ENCODE data around the gene NSD1.

The NSD1 gene

GRCh38 chr5:177092178-177093081 lies 41.1 kb upstream of the NSD1 start:
- H3K9ac ChIP-seq (ENCODE audit: low read length): no peak overlapping the region
- H3K36me3 ChIP-seq (ENCODE audit: control insufficient read depth, insufficient read depth, low read length): no peaks in the 10 kb centered on the region
- H3K27me3 ChIP-seq (ENCODE audit: control insufficient read depth, insufficient read depth, low read length): no peaks in the 10 kb centered on the region
- no peaks in the 10 kb centered on the region for H3K4me1 ChIP-seq (ENCODE audit: control insufficient read depth, insufficient read depth, low read length)
- no peak overlapping the region for H3K4me3 ChIP-seq (ENCODE audit: low read length)
- H3K27ac ChIP-seq (ENCODE audit: low read depth, low read length): no peak overlapping the region

GRCh38 chr5:177093082-177093712 lies 40.4 kb upstream of the NSD1 start:
- Histone ChIP-seq H3K27me3 (ENCODE audit: control insufficient read depth, insufficient read depth, low read length) (no peaks in the 10 kb centered on the region), H3K27ac (ENCODE audit: low read depth, low read length) (no peak overlapping the region), H3K4me1 (ENCODE audit: control insufficient read depth, insufficient read depth, low read length) (no peaks in the 10 kb centered on the region), H3K4me3 (ENCODE audit: low read length) (no peak overlapping the region), H3K36me3 (ENCODE audit: control insufficient read depth, insufficient read depth, low read length) (no peaks in the 10 kb centered on the region), H3K9ac (ENCODE audit: low read length) (no peak overlapping the region)

- Histone ChIP-seq H3K4me3 (ENCODE audit: low read length) (no peak overlapping the region), H3K36me3 (ENCODE audit: control insufficient read depth, insufficient read depth, low read length) (no peaks in the 10 kb centered on the region), H3K4me1 (ENCODE audit: control insufficient read depth, insufficient read depth, low read length) (no peaks in the 10 kb centered on the region), H3K27ac (ENCODE audit: low read depth, low read length) (no peak overlapping the region), H3K9ac (ENCODE audit: low read length) (no peak overlapping the region), H3K27me3 (ENCODE audit: control insufficient read depth, insufficient read depth, low read length) (no peaks in the 10 kb centered on the region)
Observed at GRCh38 chr5:177093803-177094202, 39.8 kb upstream of the NSD1 start.

GRCh38 chr5:177094224-177095087 lies 39.1 kb upstream of the NSD1 start:
- Histone ChIP-seq H3K27me3 (ENCODE audit: control insufficient read depth, insufficient read depth, low read length) (no peaks in the 10 kb centered on the region), H3K4me1 (ENCODE audit: control insufficient read depth, insufficient read depth, low read length) (no peaks in the 10 kb centered on the region), H3K9ac (ENCODE audit: low read length) (no peak overlapping the region), H3K4me3 (ENCODE audit: low read length) (no peak overlapping the region), H3K36me3 (ENCODE audit: control insufficient read depth, insufficient read depth, low read length) (no peaks in the 10 kb centered on the region), H3K27ac (ENCODE audit: low read depth, low read length) (no peak overlapping the region)

- Histone ChIP-seq H3K36me3 (ENCODE audit: control insufficient read depth, insufficient read depth, low read length) (no peaks in the 10 kb centered on the region), H3K27ac (ENCODE audit: low read depth, low read length) (no peak overlapping the region), H3K27me3 (ENCODE audit: control insufficient read depth, insufficient read depth, low read length) (no peaks in the 10 kb centered on the region), H3K4me1 (ENCODE audit: control insufficient read depth, insufficient read depth, low read length) (no peaks in the 10 kb centered on the region), H3K4me3 (ENCODE audit: low read length) (no peak overlapping the region), H3K9ac (ENCODE audit: low read length) (no peak overlapping the region)
Observed at GRCh38 chr5:177095088-177095669, 38.4 kb upstream of the NSD1 start.

- H3K4me3 ChIP-seq (ENCODE audit: low read length): no peak overlapping the region
- no peaks in the 10 kb centered on the region for H3K4me1 ChIP-seq (ENCODE audit: control insufficient read depth, insufficient read depth, low read length)
- H3K27me3 ChIP-seq (ENCODE audit: control insufficient read depth, insufficient read depth, low read length): no peaks in the 10 kb centered on the region
- H3K36me3 ChIP-seq (ENCODE audit: control insufficient read depth, insufficient read depth, low read length): no peaks in the 10 kb centered on the region
- no peak overlapping the region for H3K9ac ChIP-seq (ENCODE audit: low read length)
- H3K27ac ChIP-seq (ENCODE audit: low read depth, low read length): no peak overlapping the region
Observed at GRCh38 chr5:177096162-177097015, 37.2 kb upstream of the NSD1 start.

GRCh38 chr5:177097016-177097985 lies 36.3 kb upstream of the NSD1 start:
- Histone ChIP-seq H3K9ac (ENCODE audit: low read length) (no peak overlapping the region), H3K27ac (ENCODE audit: low read depth, low read length) (no peak overlapping the region), H3K27me3 (ENCODE audit: control insufficient read depth, insufficient read depth, low read length) (no peaks in the 10 kb centered on the region), H3K36me3 (ENCODE audit: control insufficient read depth, insufficient read depth, low read length) (no peaks in the 10 kb centered on the region), H3K4me3 (ENCODE audit: low read length) (no peak overlapping the region), H3K4me1 (ENCODE audit: control insufficient read depth, insufficient read depth, low read length) (no peaks in the 10 kb centered on the region)

GRCh38 chr5:177098120-177098469 lies 35.5 kb upstream of the NSD1 start:
- Histone ChIP-seq H3K4me1 (ENCODE audit: control insufficient read depth, insufficient read depth, low read length) (no peaks in the 10 kb centered on the region), H3K4me3 (ENCODE audit: low read length) (no peak overlapping the region), H3K27ac (ENCODE audit: low read depth, low read length) (no peak overlapping the region), H3K9ac (ENCODE audit: low read length) (no peak overlapping the region), H3K36me3 (ENCODE audit: control insufficient read depth, insufficient read depth, low read length) (no peaks in the 10 kb centered on the region), H3K27me3 (ENCODE audit: control insufficient read depth, insufficient read depth, low read length) (no peaks in the 10 kb centered on the region)

GRCh38 chr5:177098470-177099141 lies 35.0 kb upstream of the NSD1 start:
- H3K4me1 ChIP-seq (ENCODE audit: control insufficient read depth, insufficient read depth, low read length): no peaks in the 10 kb centered on the region
- H3K9ac ChIP-seq (ENCODE audit: low read length): no peak overlapping the region
- no peaks in the 10 kb centered on the region for H3K27me3 ChIP-seq (ENCODE audit: control insufficient read depth, insufficient read depth, low read length)
- H3K36me3 ChIP-seq (ENCODE audit: control insufficient read depth, insufficient read depth, low read length): no peaks in the 10 kb centered on the region
- no peak overlapping the region for H3K4me3 ChIP-seq (ENCODE audit: low read length)
- no peak overlapping the region for H3K27ac ChIP-seq (ENCODE audit: low read depth, low read length)

GRCh38 chr5:177099422-177100093 lies 34.0 kb upstream of the NSD1 start:
- H3K4me3 ChIP-seq (ENCODE audit: low read length): no peak overlapping the region
- H3K36me3 ChIP-seq (ENCODE audit: control insufficient read depth, insufficient read depth, low read length): no peaks in the 10 kb centered on the region
- no peak overlapping the region for H3K9ac ChIP-seq (ENCODE audit: low read length)
- H3K27ac ChIP-seq (ENCODE audit: low read depth, low read length): no peak overlapping the region
- no peaks in the 10 kb centered on the region for H3K27me3 ChIP-seq (ENCODE audit: control insufficient read depth, insufficient read depth, low read length)
- H3K4me1 ChIP-seq (ENCODE audit: control insufficient read depth, insufficient read depth, low read length): no peaks in the 10 kb centered on the region

Data from rectal smooth muscle tissue (tissue), 1 donor.